ENCODE measurements around the gene WDR1. TPM values are rescaled to one million over a fixed set of nuclear protein-coding genes. Genes with fewer than 3 reads are reported as not detected.

WDR1 gene
- total RNA-seq, 1 experiment from 2014 or later: 189 TPM

GRCh38 chr4:10085828-10086505 lies 30.6 kb downstream of the WDR1 start:
- DNase-seq (ENCODE audit: low spot score): no peak

GRCh38 chr4:10085386-10085785 lies 31.2 kb downstream of the WDR1 start:
- DNase-seq (ENCODE audit: low spot score): no peak

- no peak for DNase-seq (ENCODE audit: low spot score)
Measured at GRCh38 chr4:10084651-10085358, 31.8 kb downstream of the WDR1 start.

- DNase-seq (ENCODE audit: low spot score): no peak
Measured at GRCh38 chr4:10083861-10084641, 32.5 kb downstream of the WDR1 start.

- no peak for DNase-seq (ENCODE audit: low spot score)
Measured at GRCh38 chr4:10083331-10083771, 33.2 kb downstream of the WDR1 start.

GRCh38 chr4:10082459-10083272 lies 33.9 kb downstream of the WDR1 start:
- no peak for DNase-seq (ENCODE audit: low spot score)

- DNase-seq (ENCODE audit: low spot score): no peak
Measured at GRCh38 chr4:10082047-10082446, 34.6 kb downstream of the WDR1 start.

- DNase-seq (ENCODE audit: low spot score): no peak
Measured at GRCh38 chr4:10081218-10081606, 35.4 kb downstream of the WDR1 start.

GRCh38 chr4:10080589-10081217 lies 35.9 kb downstream of the WDR1 start:
- no peak for DNase-seq (ENCODE audit: low spot score)

- DNase-seq (ENCODE audit: low spot score): no peak
Measured at GRCh38 chr4:10079912-10080588, 36.5 kb downstream of the WDR1 start.

- no peak for DNase-seq (ENCODE audit: low spot score)
Measured at GRCh38 chr4:10079256-10079655, 37.3 kb downstream of the WDR1 start.

- DNase-seq (ENCODE audit: low spot score): no peak
Measured at GRCh38 chr4:10078481-10079233, 37.9 kb downstream of the WDR1 start.

GRCh38 chr4:10077483-10078335 lies 38.9 kb downstream of the WDR1 start:
- no peak for DNase-seq (ENCODE audit: low spot score)

- DNase-seq (ENCODE audit: low spot score): no peak
Measured at GRCh38 chr4:10077076-10077475, 39.5 kb downstream of the WDR1 start.

- DNase-seq (ENCODE audit: low spot score): no peak
Measured at GRCh38 chr4:10075953-10076391, 40.6 kb downstream of the WDR1 start.

GRCh38 chr4:10075158-10075863 lies 41.3 kb downstream of the WDR1 start:
- DNase-seq (ENCODE audit: low spot score): no peak

GRCh38 chr4:10074767-10075105 lies 41.9 kb downstream of the WDR1 start:
- DNase-seq (ENCODE audit: low spot score): peak; percentile 43

GRCh38 chr4:10074076-10074766 lies 42.4 kb downstream of the WDR1 start:
- no peak for DNase-seq (ENCODE audit: low spot score)

Measured in H4 (cell line).